Measurements from ENCODE around the gene MYL6B. TPM values are rescaled to one million over a fixed set of nuclear protein-coding genes. Genes with fewer than 3 reads are reported as not detected.

The MYL6B gene
- 91.1 and 109 TPM in 2 replicates for total RNA-seq

DNA sequence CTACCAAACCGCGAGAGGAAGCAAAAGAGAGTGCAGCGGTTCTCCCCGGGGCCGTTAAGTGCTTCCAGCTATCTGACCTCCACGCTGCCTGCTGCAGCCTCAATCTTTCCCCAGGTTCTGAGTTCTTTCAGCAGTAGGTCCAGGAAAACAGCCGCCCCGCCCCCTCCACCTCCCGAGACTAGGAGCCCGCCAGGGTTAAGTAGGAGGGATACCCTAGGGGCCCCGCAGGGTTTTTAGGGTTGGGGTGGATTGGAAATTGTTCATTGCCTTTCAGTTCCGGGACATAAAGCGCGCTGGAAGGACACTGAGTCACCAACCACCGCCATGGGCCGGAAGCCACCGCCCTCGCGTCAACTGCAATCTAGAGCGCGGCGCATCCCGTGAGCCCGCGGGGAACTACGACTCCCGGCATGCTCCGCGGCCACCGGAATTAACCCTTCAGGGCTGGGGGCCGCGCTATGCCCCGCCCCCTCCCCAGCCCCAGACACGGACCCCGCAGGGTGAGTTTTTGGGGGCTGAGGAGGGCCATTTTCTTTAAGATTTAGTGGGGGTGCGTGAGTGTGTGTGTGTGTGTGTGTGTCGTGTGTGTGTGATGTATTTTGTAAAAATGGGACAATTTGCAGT, at the start of gene MYL6B:
MYL6B (plus strand) TSS at position 456 of the 624 bp plus-strand sequence. CDS start 1,332 bp downstream, outside the sequence.

DNA sequence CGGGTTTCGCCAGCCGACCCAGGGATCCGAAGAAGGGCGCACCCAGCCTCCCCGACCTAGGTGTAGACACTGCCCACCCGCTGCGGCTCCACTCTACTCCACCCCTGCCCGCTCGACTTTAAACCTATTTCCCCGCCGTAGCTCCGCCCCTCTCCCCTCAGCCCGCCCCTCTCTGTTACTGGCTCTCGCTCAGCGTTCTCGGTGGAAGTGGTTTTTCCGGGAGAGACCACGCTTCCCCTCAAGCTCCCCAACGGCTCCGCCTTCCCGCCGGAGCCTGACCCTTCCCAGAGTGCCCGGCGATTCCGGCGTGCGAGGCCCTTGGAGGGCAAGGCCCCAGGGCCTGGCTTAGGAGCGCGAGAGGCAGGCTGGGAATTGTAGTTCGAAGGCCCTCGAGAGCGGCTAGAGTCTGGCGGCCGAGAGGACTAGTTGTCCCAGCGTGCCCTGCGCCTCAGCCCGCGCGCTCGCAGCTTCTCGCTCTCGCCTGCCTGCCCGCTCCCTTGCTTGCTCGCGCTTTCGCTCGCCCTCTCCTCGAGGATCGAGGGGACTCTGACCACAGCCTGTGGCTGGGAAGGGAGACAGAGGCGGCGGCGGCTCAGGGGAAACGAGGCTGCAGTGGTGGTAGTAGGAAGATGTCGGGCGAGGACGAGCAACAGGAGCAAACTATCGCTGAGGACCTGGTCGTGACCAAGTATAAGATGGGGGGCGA, 48.1 kb upstream of the MYL6B start, which contains the start of gene PA2G4:
PA2G4 (plus strand) TSS at position 451 of the 706 bp plus-strand sequence; CDS start at position 630, 179 bp downstream.

DNA sequence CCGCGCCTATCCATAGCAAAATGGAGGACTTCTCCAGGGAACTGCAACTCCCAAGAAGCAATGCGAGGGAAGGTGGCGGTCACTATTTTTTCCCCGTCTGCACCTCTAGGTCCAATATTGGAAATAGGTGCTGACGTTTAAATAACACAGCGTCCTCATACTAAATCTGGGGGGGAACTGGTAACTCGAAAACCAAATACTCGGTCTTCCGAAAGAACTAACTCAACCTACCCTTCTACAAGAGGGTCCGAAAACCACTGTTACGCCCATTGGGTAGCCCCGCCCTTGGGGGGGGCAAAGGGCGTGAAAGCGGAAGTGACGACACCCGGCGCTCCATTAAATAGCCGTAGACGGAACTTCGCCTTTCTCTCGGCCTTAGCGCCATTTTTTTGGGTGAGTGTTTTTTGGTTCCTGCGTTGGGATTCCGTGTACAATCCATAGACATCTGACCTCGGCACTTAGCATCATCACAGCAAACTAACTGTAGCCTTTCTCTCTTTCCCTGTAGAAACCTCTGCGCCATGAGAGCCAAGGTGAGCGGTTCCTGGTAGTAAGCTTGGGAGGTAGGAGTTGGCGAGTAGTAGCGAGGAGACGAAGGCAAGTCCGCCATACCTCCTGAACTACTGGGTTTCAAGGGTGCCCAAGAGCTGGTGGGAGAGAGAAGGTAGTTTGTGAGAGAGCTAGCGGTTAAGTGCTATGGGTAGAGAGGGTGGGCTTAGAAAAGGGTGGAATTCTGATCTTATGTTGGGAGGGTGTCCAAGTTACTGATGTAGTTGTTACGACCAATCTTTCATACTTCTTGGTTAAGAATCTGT, 35.9 kb upstream of the MYL6B start, which contains the start of gene RPL41:
RPL41 (plus strand) TSS at position 367 of the 815 bp plus-strand sequence.

DNA sequence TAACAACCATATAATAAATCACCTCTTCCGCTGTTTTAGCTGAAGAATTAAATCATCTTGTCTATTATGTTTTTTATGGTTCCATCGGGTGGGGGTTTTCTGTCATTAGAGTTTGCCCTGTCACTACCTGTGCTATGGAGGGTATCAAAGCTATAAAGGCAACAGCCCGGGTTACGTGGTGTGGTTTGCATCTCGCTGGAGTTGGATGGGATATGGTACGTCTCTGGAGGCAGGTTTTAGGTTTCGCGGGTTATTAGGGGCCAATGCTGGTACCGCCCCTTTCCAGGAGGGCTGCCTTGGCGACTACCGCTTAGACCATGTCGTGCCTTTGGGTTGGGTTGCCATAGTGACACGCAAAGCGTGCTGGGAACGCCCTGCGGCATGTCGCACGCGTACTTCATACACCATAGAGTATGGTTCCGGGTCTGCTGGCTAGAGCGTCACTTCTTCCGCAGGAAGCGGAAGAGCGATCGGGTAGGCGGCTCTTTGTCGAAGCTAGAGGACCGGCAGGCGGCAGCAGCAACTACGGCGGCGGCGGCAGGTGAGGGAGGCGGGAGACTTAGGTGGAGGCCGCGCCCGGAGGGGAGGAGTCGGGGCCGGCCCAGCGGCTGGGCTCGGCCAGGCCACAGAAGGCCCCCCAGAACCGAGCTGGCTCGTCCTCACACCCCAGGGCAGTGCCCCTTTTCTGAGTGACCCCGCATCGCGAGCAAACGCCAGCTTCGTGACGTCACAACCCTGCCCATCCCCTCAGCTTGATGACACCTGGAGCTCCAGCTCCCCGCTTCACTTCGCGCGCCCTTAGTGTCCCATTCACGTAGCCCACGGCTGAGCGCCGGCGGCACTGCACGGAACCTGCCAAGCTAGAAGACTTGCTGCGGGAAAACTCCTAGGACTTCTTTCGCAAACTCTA, 34.4 kb upstream of the MYL6B start, which contains the start of gene ZC3H10:
ZC3H10 (plus strand) TSS at position 489 of the 910 bp plus-strand sequence. CDS start 2,297 bp downstream, outside the sequence.

DNA sequence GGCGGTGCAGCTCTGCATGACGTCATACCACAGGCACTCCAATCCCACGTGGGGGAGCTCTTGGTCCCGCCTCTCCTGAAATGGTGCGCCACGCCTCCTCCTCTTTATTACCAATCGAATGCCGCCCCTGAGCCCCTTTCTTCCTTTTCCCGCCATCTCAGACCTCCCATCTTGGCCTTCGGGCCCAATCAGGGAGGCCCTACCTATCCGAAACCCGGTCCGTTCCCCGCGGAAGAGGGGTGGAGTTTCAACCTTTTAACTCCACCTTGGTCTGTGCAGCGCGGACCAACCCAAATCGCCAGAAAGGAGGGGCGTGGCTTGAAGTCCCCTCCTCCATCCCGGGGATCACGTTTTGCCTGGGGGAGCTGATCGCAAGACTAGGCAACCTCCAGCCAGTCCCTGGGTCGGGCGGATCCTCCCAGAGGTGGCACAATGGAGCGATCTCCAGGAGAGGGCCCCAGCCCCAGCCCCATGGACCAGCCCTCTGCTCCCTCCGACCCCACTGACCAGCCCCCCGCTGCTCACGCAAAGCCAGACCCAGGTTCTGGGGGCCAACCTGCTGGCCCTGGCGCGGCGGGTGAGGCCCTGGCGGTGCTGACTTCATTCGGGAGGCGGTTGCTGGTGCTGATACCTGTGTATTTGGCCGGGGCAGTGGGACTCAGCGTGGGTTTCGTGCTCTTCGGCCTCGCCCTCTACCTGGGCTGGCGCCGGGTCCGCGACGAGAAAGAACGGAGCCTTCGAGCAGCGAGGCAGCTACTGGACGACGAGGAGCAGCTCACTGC, 24.3 kb upstream of the MYL6B start, which contains the start of gene ESYT1:
ESYT1 (plus strand) TSS at position 380 of the 782 bp plus-strand sequence; CDS start at position 433, 53 bp downstream.

DNA sequence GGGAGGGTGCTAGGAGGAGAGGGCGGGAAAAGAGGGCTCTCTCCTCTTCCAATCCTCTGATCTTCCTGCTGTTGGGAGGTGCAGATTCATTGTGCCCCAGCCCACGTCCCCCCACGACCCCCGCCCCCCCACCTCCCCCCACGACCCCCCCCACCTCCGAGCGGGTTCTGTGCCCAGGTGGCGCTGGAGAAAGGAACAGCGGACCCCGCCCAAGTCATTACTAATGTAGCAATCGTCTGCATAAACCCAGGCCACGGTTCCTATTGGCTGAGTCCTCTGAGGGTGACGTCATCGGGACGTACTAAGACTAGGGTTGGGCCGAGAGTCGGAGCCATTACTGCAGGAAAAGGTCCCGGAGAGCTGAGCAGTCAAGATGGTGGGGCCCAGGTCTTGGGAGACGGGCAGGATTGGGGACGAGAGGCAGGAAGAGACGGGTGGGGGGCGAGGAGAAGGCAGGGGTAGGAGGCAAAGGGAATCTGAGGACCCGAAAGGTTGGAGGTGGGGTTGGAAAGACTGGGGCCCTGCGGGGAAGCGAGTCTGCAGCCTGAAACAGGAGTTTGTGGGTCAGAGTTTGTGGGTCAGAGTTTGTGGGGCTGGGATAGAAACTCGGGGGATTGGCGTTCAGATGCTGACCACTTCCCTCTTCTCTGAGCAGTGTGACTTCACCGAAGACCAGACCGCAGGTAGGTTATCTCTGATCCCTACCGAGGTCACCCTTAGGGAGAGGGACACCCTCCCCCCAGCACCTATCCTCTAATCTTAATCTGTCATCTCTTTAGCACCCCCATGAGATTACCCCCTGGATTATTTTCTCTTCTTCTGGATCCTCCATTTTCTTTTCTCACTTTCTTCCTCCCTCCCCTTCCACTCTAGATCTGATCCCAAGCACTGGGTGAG, 5.9 kb downstream of the MYL6B start, which contains the start of gene MYL6:
MYL6 (plus strand) TSS at position 331 of the 897 bp plus-strand sequence; CDS start at position 374, 43 bp downstream.

DNA sequence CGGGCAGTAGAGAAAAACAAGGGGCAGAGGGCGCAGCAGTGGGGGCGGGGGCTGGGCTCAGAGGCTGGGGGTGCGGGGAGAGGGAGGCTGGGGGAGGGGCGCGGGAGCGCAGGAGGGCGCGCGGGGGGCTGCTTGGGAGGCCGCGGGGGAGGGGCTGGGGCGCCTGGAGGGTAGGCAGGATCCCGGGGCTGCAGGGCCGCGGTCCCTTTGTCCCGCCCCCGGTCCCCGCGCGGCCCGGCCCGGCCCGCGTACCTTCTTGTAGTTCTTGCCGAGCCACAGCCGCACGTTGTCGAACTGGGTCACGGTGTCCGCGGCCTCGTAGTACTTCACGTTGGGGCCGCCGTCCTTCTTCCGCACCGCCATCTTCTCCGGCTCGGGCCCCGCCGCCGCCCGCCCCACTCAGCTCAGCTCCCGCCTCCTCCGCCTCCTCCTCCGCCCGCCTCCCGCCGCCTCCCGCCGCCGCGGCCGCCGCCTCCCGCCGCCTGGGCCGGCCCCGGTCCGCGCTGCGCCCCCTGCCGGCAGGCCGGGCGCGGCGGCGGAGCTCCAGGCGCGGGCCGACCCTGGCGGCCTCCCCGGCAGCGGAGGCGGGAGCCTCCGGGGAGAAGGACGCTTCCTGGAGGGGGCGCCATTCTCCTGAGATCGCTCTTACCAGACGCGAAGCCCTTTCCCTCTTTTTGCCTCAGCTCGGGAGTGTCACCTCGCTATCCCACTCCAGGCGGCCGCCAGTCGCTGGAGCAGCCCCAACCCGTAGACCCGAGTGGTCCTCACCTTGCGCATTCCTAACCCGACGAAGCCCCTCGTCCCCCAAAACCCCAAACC, 36.9 kb downstream of the MYL6B start, which contains the start of gene SMARCC2:
SMARCC2 (minus strand) TSS at position 385 of the 819 bp plus-strand sequence; CDS start at position 363, 22 bp downstream.

Other genes starting within 250 kb of the MYL6B start
- 23.0 and 23.7 TPM in 2 replicates for gene PYM1, start 224.7 kb upstream of the MYL6B start, total RNA-seq
- 31.6 and 34.2 TPM in 2 replicates for gene DGKA, start 221.4 kb upstream of the MYL6B start, total RNA-seq
- gene PMEL, start 186.5 kb upstream of the MYL6B start, total RNA-seq, result 1.5 and 6.6 TPM in 2 replicates
- gene CDK2, start 185.8 kb upstream of the MYL6B start, total RNA-seq, result 11.2 and 54.6 TPM in 2 replicates
- gene RAB5B, start 178.5 kb upstream of the MYL6B start, total RNA-seq, result 44.3 and 67.1 TPM in 2 replicates
- 14.5 and 18.4 TPM in 2 replicates for gene SUOX, start 155.3 kb upstream of the MYL6B start, total RNA-seq
- 4.1 and 5.3 TPM in 2 replicates for gene IKZF4, start 131.5 kb upstream of the MYL6B start, total RNA-seq
- gene RPS26, start 110.7 kb upstream of the MYL6B start, total RNA-seq, result 819 and 1,390 TPM in 2 replicates
- 2.3 and 5.6 TPM in 2 replicates for gene ERBB3, start 72.4 kb upstream of the MYL6B start, total RNA-seq
- gene PA2G4, start 48.0 kb upstream of the MYL6B start, total RNA-seq, result 87.1 and 204 TPM in 2 replicates
- gene RPL41, start 36.0 kb upstream of the MYL6B start, total RNA-seq, result 1,989 and 2,469 TPM in 2 replicates
- 2.3 and 3.0 TPM in 2 replicates for gene ZC3H10, start 34.3 kb upstream of the MYL6B start, total RNA-seq
- gene ESYT1, start 24.3 kb upstream of the MYL6B start, total RNA-seq, result 318 and 340 TPM in 2 replicates
- gene MYL6, start 5.8 kb downstream of the MYL6B start, total RNA-seq, result 1,442 and 2,553 TPM in 2 replicates
- gene SMARCC2, start 36.9 kb downstream of the MYL6B start, total RNA-seq, result 35.0 and 49.7 TPM in 2 replicates
- gene RNF41, start 69.3 kb downstream of the MYL6B start, total RNA-seq, result 53.6 and 72.0 TPM in 2 replicates
- gene NABP2, start 71.8 kb downstream of the MYL6B start, total RNA-seq, result 30.0 and 48.1 TPM in 2 replicates
- gene SLC39A5, start 77.5 kb downstream of the MYL6B start, total RNA-seq, result not detected in 2 replicates
- gene ANKRD52, start 105.8 kb downstream of the MYL6B start, total RNA-seq, result 42.3 and 54.6 TPM in 2 replicates
- 9.6 and 9.8 TPM in 2 replicates for gene COQ10A, start 114.4 kb downstream of the MYL6B start, total RNA-seq
- gene CS, start 147.7 kb downstream of the MYL6B start, total RNA-seq, result 130 and 148 TPM in 2 replicates
- 75.3 and 76.6 TPM in 2 replicates for gene CNPY2, start 163.4 kb downstream of the MYL6B start, total RNA-seq
- gene PAN2, start 181.4 kb downstream of the MYL6B start, total RNA-seq, result 15.6 and 21.6 TPM in 2 replicates
- gene IL23A, start 186.3 kb downstream of the MYL6B start, total RNA-seq, result 1.1 and 1.5 TPM in 2 replicates
- 53.4 and 121 TPM in 2 replicates for gene STAT2, start 207.5 kb downstream of the MYL6B start, total RNA-seq
- not detected in 2 replicates for gene APOF, start 210.3 kb downstream of the MYL6B start, total RNA-seq

All from mesangial cell (primary cell).